AG04450 (cell line): ENCODE measurements around the gene MSL3. TPM values are rescaled to one million over a fixed set of nuclear protein-coding genes. Genes with fewer than 3 reads are reported as not detected.

Experiments used
- CTCF ChIA-PET: fragments of 300-600, 350-600 bp; formaldehyde crosslinking; extraction: SDS; loops from one replicate; lab custom pipeline; 2022; ENCODE audit warnings: antibody characterized with exemption, inconsistent platforms; lab: Charles Lee
- POLR2A ChIA-PET: fragments of 350-600 bp; formaldehyde crosslinking; extraction: SDS; loops from one replicate; lab custom pipeline; 2021; ENCODE audit warnings: antibody characterized with exemption, inconsistent platforms; lab: Yijun Ruan, JAX
- DNase-seq: peaks from one replicate; pipeline ENCODE4 v3.0.0-alpha.2; 2011; ENCODE audit warnings: low read depth, low spot score
- H3K27ac ChIP-seq: one replicate; pipeline ENCODE4 v1.5.1; 2012; ENCODE audit warnings: low read depth, low read length, control low read depth
- H3K27me3 ChIP-seq: one replicate; pipeline ENCODE4 v1.6.0; 2012; ENCODE audit warnings: low read length; ENCODE audit not compliant: control insufficient read depth, insufficient read depth
- H3K4me3 ChIP-seq: 2 replicates; pipeline ENCODE4 v1.5.1; 2011; ENCODE audit warnings: mild to moderate bottlenecking, low read depth, low read length, control low read depth
- H3K9me3 ChIP-seq: 2 replicates; pipeline ENCODE4 v1.5.1; 2012; ENCODE audit warnings: low read length; ENCODE audit not compliant: control insufficient read depth, insufficient read depth
- polyA minus RNA-seq: library from RNA; depleted of rRNA, polyadenylated mRNA; stranded (reverse); fragments of >200 nt; gene quantifications from 2 replicates; pipeline ENCODE4 v1.2.3, GENCODE V29; 2011; rRNA and poly(A)+ RNA removed
- polyA plus RNA-seq: library from polyadenylated mRNA; depleted of rRNA; stranded (reverse); fragments of >200 nt; gene quantifications from 2 replicates; pipeline ENCODE4 v1.2.3, GENCODE V29; 2011; rRNA removed
- TF ChIP-seq, protein P1 (sequence below): IDR thresholded peaks from 2 replicates; pipeline ENCODE4 v1.5.1; 2011; ENCODE audit warnings: low read depth, low read length, control low read depth, inconsistent platforms

MSL3 gene, protein sequence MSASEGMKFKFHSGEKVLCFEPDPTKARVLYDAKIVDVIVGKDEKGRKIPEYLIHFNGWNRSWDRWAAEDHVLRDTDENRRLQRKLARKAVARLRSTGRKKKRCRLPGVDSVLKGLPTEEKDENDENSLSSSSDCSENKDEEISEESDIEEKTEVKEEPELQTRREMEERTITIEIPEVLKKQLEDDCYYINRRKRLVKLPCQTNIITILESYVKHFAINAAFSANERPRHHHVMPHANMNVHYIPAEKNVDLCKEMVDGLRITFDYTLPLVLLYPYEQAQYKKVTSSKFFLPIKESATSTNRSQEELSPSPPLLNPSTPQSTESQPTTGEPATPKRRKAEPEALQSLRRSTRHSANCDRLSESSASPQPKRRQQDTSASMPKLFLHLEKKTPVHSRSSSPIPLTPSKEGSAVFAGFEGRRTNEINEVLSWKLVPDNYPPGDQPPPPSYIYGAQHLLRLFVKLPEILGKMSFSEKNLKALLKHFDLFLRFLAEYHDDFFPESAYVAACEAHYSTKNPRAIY
- polyA plus RNA-seq (27.3 and 32.4 TPM in 2 replicates), polyA minus RNA-seq (17.4 and 19.7 TPM in 2 replicates)

DNA sequence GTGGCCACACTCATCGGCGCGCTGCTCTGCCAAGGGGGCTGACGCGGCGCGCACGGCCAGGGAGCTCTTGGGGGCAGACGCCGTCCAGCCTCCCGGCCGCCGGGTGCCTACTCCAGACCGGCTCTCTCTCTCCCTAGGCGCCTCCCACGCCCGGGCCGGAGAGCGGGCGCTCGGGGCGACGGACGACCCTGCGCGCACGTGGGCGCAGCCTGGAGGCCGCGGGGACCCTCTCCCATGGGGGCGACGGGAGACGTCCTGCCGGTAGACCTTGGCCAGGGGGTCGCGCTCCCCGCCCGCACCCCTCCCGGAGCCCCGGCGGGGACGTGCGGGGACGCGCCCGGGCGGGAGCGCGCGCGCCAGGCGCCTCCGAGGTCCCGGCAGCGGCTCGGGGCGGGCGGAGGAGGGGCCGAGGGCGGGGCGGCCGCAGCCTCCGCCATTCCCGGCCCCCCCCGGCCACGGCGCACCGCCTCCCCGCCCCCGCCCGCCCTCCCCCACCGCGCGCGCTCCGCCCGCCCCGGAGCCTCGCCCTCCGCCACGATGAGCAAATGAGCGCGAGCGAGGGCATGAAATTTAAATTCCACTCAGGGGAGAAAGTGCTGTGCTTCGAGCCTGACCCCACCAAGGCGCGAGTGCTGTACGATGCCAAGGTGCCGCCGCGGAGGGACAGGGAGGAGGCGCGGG lies at the start of gene MSL3:
Gene MSL3, plus strand, starts transcription at position 519 of the 681 bp plus-strand sequence. Its CDS starts 27 bp downstream, at position 546.
- DNase-seq, result no peak
- TF ChIP-seq, protein P1, sequence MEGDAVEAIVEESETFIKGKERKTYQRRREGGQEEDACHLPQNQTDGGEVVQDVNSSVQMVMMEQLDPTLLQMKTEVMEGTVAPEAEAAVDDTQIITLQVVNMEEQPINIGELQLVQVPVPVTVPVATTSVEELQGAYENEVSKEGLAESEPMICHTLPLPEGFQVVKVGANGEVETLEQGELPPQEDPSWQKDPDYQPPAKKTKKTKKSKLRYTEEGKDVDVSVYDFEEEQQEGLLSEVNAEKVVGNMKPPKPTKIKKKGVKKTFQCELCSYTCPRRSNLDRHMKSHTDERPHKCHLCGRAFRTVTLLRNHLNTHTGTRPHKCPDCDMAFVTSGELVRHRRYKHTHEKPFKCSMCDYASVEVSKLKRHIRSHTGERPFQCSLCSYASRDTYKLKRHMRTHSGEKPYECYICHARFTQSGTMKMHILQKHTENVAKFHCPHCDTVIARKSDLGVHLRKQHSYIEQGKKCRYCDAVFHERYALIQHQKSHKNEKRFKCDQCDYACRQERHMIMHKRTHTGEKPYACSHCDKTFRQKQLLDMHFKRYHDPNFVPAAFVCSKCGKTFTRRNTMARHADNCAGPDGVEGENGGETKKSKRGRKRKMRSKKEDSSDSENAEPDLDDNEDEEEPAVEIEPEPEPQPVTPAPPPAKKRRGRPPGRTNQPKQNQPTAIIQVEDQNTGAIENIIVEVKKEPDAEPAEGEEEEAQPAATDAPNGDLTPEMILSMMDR, result no peak
- Histone ChIP-seq H3K27me3 (no peaks in the 10 kb centered on the region), H3K9me3 (no peaks in the 10 kb centered on the region), H3K4me3 (peak within 1 kb of the TSS; percentile 86), H3K27ac (peak within 1 kb of the TSS; percentile 39)
- ChIA-PET CTCF (interaction anchor here (0.6 to 1.6 kb wide), 8 partner anchors 9 to 1956 kb away, joined by 3 to 7 read pairs (median 4); no protein-coding TSS in a partner anchor), POLR2A (no interaction called here)

DNA sequence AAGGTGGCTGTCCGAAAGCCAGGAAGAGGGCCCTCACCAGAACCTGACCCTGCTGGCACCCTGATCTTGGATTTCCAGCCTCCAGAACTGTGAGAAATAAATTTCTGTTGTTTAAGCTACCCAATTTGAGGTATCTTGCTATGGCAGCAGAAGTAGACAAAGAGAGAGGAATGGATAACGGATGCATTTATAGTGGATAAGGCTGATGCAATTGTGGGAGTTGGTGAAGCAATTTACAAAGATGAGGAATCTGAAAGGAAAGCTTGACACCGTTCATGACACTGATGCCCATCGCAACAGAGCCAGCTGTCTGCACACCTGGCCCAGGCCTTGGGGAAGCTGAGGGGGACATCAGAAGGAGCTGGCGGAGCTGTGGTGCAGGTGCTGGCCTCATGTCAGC lies 35.7 kb upstream of the MSL3 start:
- H3K9me3 ChIP-seq, result no peaks in the 10 kb centered on the region
- no peak for DNase-seq
- H3K4me3 ChIP-seq, result no peak overlapping the region
- no peaks in the 10 kb centered on the region for H3K27me3 ChIP-seq
- CTCF ChIA-PET, result interaction anchor here (0.7 to 2.9 kb wide), 4 partner anchors 16 to 483 kb away, joined by 3 to 20 read pairs (median 6); no protein-coding TSS in a partner anchor
- H3K27ac ChIP-seq, result no peak overlapping the region
- TF ChIP-seq, protein P1, result no peak
- POLR2A ChIA-PET, result no interaction called here

DNA sequence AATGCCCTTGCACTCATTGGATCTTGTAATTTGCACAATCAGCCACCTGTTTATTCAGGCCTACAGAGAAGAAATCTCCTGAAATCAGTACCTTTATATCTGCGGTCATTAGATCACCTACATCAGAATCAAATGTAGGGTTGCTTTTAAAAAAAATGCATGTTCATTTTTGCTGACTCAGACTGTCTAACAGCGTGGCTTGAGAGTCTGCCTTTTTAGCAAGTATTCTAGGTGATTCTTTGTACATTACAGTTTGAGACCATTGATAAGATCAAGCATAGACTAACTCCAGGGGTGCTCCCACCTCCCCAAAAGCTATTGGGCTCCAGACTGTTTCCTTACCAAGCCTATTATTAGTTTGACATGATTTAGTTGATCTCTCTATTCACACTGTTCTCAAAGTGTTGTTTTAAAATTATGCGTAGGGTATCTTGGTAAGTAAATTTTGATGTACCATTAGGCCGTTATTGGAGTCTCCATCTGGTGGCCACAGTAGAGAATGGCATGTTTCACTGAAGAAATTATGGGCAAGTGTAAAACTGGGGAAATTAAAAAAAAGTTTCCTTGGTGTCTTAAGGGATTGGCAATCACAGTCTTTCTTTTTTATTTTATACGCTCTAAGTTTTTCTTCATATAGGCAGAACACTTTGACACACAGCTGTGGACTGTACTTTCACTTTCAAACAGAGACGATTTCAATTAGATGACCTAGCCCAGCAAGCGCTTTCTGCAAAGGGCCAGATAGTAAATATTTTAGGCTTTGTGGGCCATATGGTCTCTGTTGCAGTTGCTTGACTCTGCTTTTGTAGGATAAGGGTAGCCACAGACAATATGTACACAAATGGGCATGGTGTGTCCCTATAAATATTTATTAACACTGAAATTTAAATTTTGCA lies 33.7 kb upstream of the MSL3 start:
- TF ChIP-seq, protein P1, result peak; percentile 74
- ChIA-PET POLR2A (no interaction called here), CTCF (interaction anchor here (1.0 to 2.9 kb wide), 13 partner anchors 11 to 201 kb away, joined by 3 to 20 read pairs (median 4); no protein-coding TSS in a partner anchor)
- Histone ChIP-seq H3K27me3 (no peaks in the 10 kb centered on the region), H3K4me3 (no peak overlapping the region), H3K27ac (no peak overlapping the region), H3K9me3 (no peaks in the 10 kb centered on the region)
- peak; percentile 1 for DNase-seq

DNA sequence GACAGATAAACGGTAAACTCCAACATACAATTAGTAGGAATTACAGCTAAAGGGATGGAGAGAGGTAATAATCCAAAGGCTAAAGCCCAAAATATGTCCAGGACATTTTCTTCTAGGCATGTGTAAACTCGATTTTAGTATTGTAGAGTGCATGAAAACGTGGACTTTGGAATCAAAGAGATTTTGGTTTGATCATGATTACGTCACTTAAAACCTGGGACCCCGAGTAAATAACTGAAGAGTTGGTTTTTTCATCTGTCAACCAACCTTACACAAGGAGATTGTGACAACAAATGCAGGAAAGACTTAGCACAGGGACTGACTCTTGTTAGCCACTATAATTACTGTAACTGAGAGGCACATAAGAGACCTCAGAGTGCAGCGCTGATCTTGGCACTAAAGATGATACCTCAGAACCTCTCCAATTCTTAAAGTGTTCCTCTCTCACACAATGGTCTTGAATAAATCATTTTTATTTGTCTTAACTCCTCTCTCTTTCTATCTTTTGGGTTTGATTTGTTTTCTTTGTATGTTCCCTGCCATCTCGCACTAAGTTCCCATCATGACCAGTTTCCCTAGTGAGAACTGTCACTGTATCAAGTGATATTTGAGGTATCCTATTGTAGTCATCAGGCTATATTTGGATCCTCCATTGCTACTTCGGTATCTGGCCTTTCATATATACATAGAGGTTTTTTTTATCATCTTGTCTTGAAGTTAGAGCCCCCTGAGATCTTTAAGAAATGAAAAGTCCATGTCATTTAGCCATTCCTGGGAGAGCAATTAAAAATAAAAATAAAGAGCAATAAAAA lies 32.2 kb upstream of the MSL3 start:
- no peak for DNase-seq
- TF ChIP-seq, protein P1, result no peak
- Histone ChIP-seq H3K27me3 (no peaks in the 10 kb centered on the region), H3K27ac (no peak overlapping the region), H3K4me3 (no peak overlapping the region), H3K9me3 (no peaks in the 10 kb centered on the region)
- POLR2A ChIA-PET, result no interaction called here
- CTCF ChIA-PET, result interaction anchor here (1.4 to 2.5 kb wide), 3 partner anchors 173 to 194 kb away, joined by 4 to 13 read pairs (median 7); no protein-coding TSS in a partner anchor
